K562 (cell line): ENCODE results near the gene SIDT2. TPM values are rescaled to one million over a fixed set of nuclear protein-coding genes. Genes with fewer than 3 reads are reported as not detected.

Experiments used
- BMI1 ChIP-seq: fragments of 150-350 bp; IDR thresholded peaks from 2 replicates; pipeline ENCODE4 v1.6.1; 2014; ENCODE audit warnings: low read length
- ELF1 ChIP-seq: fragments of 200-800 bp; sonication (Bioruptor generic); IDR thresholded peaks from 2 replicates; pipeline ENCODE4 v1.6.1; 2016; ENCODE audit warnings: missing genetic modification characterization, missing compliant biosample characterization
- NR3C1 ChIP-seq: sonication (generic); formaldehyde crosslinking; IDR thresholded peaks from 2 replicates; pipeline ENCODE4 v1.8.1; 2022; ENCODE audit warnings: missing genetic modification reagents
- SPI1 ChIP-seq: IDR thresholded peaks from 2 replicates; pipeline ENCODE4 v1.6.1; 2011; ENCODE audit warnings: low read depth, low read length, control low read depth, borderline replicate concordance
- STAT5B ChIP-seq: fragments of 250-450 bp; sonication (Bioruptor Pico); IDR thresholded peaks from 2 replicates; pipeline ENCODE4 v1.8.0; 2021; ENCODE audit warnings: mild to moderate bottlenecking, inconsistent platforms
- YBX1 ChIP-seq: fragments of 450-650 bp; IDR thresholded peaks from 2 replicates; pipeline ENCODE4 v1.7.1; 2016; ENCODE audit warnings: mild to moderate bottlenecking
- ZNF134 ChIP-seq: fragments of 250-450 bp; sonication (Bioruptor Pico); conservative IDR thresholded peaks from 2 replicates; pipeline ENCODE4 v1.4.0; 2020
- ZNF717 ChIP-seq: fragments of 250-450 bp; sonication (Bioruptor Pico); IDR thresholded peaks from 2 replicates; pipeline ENCODE4 v1.5.0; 2021
- polyA plus RNA-seq, 8 experiments: library from polyadenylated mRNA; depleted of rRNA in 4 of 8; stranded (reverse) in 5 of 8; unstranded in 3 of 8; fragments of >200 nt; fragmentation: Nextera tagmentation in 2 of 8; fragmentation: Illumina TruSeq in 1 of 8; extraction: Ambion mirVana in 2 of 8; extraction: Trizol in 1 of 8; gene quantifications; 2 replicates each; pipeline versions ENCODE4 v1.2.1 to v1.2.3, GENCODE V29; 2011 to 2014; ENCODE audit warnings: inconsistent platforms in 1 of 8, missing spikeins in 1 of 8
- total RNA-seq, 7 experiments: library from RNA; depleted of rRNA in 6 of 7; stranded (reverse); fragments of >200 nt in 6 of 7; fragmentation: Illumina TruSeq in 2 of 7; extraction: Trizol in 2 of 7; gene quantifications; 2 replicates each; pipeline versions ENCODE4 v1.2.1 to v1.2.3, GENCODE V29; 2011 to 2021; ENCODE audit warnings: low replicate concordance in 1 of 7
- TF ChIP-seq, protein P1 (sequence below): fragments of 450-650 bp; IDR thresholded peaks from 2 replicates; pipeline ENCODE4 v1.6.1; 2017; ENCODE audit warnings: mild to moderate bottlenecking, moderate library complexity
- TF ChIP-seq, protein P2 (sequence below), 2 experiments: fragments of 450-650 bp in 1 of 2; sonication (generic) in 1 of 2; formaldehyde crosslinking; conservative IDR thresholded peaks; 2 replicates each; pipeline versions ENCODE4 v1.4.0 to v1.8.1; 2020 to 2022; ENCODE audit warnings: mild to moderate bottlenecking in 1 of 2, missing genetic modification reagents in 1 of 2
- TF ChIP-seq, protein P3 (sequence below): fragments of 250-450 bp; sonication (Bioruptor Pico); IDR thresholded peaks from 2 replicates; pipeline ENCODE4 v1.8.0; 2022; ENCODE audit warnings: moderate library complexity, mild to moderate bottlenecking, inconsistent platforms
- TF ChIP-seq, protein P4 (sequence below): fragments of 250-450 bp; sonication (Bioruptor Pico); IDR thresholded peaks from 2 replicates; pipeline ENCODE4 v1.4.0; 2020; ENCODE audit warnings: mild to moderate bottlenecking
- TF ChIP-seq, protein P5 (sequence below): fragments of 450-650 bp; IDR thresholded peaks from 2 replicates; pipeline ENCODE4 v1.6.1; 2016; ENCODE audit warnings: low read depth, mild to moderate bottlenecking, moderate library complexity
- TF ChIP-seq, protein P6 (sequence below): sonication (generic); formaldehyde crosslinking; IDR thresholded peaks from 2 replicates; pipeline ENCODE4 v1.8.1; 2023; ENCODE audit warnings: mild to moderate bottlenecking, missing genetic modification reagents
- TF ChIP-seq, protein P7 (sequence below), 3 experiments: IDR thresholded peaks in 2 of 3; conservative IDR thresholded peaks in 1 of 3; 2 replicates each; pipeline ENCODE4 v1.5.1; 2011 to 2012; ENCODE audit warnings: low read length in 3 of 3, mild to moderate bottlenecking in 3 of 3, control low read depth in 2 of 3, improper control_type of control experiment in 1 of 3, inconsistent platforms in 1 of 3, low read depth in 1 of 3, mixed read lengths in 1 of 3, moderate library complexity in 1 of 3; ENCODE audit not compliant: insufficient read depth in 2 of 3

The SIDT2 gene
- total and polyA plus RNA-seq, 9 of the 15 experiments (the other 6 are each of a cell fraction or from before 2014, with no cell fraction given) = 2.4 to 20.2 (median 6.5) TPM

DNA sequence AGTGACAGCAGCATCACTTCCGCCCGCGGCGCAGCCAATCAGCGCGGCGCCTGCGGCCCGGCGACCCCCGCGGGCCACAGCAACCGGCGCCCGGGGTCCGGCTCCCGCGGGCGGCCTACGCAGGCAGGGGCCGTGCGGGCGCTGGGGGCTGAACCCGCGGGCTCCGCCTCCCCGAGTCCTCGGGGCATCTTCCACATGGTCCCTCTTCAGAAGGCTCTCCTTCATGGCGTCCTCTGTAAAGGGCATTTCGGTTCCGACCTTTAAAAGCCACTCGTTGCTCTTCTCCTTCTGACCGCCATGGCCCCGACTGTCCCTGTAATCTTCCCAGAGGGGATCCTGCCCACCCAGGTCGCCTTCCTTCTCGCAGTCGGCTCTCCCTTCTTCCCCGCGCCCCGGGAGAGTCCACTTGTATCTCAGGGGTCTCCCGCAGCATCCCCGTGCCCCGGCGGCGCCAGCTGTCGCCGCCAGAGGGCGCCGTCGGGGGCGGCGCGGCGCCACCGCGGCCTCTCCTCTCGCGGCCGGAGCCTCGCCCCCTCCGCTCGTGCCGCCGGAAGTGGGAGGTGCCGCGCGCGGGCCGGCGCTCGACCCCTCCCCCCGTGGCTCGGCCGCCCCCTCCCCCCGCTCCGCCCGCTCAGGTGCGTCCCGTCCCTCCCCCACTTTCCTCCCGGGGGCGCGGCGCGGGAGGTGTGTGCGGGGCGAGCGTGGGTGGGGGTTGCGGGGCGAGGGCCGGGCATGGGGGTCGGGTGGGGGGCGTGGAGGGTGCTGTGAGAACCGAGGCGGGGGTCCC is 53.7 kb downstream of the SIDT2 start, which contains the start of gene RNF214 (continued):
- TF ChIP-seq, protein P1, sequence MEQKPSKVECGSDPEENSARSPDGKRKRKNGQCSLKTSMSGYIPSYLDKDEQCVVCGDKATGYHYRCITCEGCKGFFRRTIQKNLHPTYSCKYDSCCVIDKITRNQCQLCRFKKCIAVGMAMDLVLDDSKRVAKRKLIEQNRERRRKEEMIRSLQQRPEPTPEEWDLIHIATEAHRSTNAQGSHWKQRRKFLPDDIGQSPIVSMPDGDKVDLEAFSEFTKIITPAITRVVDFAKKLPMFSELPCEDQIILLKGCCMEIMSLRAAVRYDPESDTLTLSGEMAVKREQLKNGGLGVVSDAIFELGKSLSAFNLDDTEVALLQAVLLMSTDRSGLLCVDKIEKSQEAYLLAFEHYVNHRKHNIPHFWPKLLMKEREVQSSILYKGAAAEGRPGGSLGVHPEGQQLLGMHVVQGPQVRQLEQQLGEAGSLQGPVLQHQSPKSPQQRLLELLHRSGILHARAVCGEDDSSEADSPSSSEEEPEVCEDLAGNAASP = no peak
- TF ChIP-seq NR3C1 (CRISPR knock-in tag) (no peak), ELF1 (tag) (0 out of 2 replicates have a peak, but pooled peaks have one; percentile 29), YBX1 (no peak), ZNF134 (CRISPR knock-in tag) (no peak), STAT5B (CRISPR knock-in tag) (no peak), SPI1 (0 out of 2 replicates have a peak, but pooled peaks have one; percentile 66), ZNF717 (CRISPR knock-in tag) (no peak), BMI1 (0 out of 2 replicates have a peak, but pooled peaks have one; percentile 6)
- TF ChIP-seq, protein P2, sequence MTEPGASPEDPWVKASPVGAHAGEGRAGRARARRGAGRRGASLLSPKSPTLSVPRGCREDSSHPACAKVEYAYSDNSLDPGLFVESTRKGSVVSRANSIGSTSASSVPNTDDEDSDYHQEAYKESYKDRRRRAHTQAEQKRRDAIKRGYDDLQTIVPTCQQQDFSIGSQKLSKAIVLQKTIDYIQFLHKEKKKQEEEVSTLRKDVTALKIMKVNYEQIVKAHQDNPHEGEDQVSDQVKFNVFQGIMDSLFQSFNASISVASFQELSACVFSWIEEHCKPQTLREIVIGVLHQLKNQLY (CRISPR knock-in tag; conservative IDR thresholded peaks at IDR 0.05) = no peak
- TF ChIP-seq, protein P3, sequence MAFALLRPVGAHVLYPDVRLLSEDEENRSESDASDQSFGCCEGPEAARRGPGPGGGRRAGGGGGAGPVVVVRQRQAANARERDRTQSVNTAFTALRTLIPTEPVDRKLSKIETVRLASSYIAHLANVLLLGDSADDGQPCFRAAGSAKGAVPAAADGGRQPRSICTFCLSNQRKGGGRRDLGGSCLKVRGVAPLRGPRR (CRISPR knock-in tag) = no peak
- TF ChIP-seq, protein P4, sequence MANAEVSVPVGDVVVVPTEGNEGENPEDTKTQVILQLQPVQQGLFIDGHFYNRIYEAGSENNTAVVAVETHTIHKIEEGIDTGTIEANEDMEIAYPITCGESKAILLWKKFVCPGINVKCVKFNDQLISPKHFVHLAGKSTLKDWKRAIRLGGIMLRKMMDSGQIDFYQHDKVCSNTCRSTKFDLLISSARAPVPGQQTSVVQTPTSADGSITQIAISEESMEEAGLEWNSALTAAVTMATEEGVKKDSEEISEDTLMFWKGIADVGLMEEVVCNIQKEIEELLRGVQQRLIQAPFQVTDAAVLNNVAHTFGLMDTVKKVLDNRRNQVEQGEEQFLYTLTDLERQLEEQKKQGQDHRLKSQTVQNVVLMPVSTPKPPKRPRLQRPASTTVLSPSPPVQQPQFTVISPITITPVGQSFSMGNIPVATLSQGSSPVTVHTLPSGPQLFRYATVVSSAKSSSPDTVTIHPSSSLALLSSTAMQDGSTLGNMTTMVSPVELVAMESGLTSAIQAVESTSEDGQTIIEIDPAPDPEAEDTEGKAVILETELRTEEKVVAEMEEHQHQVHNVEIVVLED (CRISPR knock-in tag) = peak; percentile 75
- TF ChIP-seq, protein P5, sequence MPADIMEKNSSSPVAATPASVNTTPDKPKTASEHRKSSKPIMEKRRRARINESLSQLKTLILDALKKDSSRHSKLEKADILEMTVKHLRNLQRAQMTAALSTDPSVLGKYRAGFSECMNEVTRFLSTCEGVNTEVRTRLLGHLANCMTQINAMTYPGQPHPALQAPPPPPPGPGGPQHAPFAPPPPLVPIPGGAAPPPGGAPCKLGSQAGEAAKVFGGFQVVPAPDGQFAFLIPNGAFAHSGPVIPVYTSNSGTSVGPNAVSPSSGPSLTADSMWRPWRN = no peak
- TF ChIP-seq, protein P6, sequence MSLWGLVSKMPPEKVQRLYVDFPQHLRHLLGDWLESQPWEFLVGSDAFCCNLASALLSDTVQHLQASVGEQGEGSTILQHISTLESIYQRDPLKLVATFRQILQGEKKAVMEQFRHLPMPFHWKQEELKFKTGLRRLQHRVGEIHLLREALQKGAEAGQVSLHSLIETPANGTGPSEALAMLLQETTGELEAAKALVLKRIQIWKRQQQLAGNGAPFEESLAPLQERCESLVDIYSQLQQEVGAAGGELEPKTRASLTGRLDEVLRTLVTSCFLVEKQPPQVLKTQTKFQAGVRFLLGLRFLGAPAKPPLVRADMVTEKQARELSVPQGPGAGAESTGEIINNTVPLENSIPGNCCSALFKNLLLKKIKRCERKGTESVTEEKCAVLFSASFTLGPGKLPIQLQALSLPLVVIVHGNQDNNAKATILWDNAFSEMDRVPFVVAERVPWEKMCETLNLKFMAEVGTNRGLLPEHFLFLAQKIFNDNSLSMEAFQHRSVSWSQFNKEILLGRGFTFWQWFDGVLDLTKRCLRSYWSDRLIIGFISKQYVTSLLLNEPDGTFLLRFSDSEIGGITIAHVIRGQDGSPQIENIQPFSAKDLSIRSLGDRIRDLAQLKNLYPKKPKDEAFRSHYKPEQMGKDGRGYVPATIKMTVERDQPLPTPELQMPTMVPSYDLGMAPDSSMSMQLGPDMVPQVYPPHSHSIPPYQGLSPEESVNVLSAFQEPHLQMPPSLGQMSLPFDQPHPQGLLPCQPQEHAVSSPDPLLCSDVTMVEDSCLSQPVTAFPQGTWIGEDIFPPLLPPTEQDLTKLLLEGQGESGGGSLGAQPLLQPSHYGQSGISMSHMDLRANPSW (CRISPR knock-in tag) = no peak
- TF ChIP-seq, protein P7, sequence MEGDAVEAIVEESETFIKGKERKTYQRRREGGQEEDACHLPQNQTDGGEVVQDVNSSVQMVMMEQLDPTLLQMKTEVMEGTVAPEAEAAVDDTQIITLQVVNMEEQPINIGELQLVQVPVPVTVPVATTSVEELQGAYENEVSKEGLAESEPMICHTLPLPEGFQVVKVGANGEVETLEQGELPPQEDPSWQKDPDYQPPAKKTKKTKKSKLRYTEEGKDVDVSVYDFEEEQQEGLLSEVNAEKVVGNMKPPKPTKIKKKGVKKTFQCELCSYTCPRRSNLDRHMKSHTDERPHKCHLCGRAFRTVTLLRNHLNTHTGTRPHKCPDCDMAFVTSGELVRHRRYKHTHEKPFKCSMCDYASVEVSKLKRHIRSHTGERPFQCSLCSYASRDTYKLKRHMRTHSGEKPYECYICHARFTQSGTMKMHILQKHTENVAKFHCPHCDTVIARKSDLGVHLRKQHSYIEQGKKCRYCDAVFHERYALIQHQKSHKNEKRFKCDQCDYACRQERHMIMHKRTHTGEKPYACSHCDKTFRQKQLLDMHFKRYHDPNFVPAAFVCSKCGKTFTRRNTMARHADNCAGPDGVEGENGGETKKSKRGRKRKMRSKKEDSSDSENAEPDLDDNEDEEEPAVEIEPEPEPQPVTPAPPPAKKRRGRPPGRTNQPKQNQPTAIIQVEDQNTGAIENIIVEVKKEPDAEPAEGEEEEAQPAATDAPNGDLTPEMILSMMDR (IDR thresholded peaks at IDR 0.05 in 2 of 3, conservative IDR thresholded peaks at IDR 0.05 in 1 of 3; ENCODE audit: insufficient read depth in 2 of 3, low read depth in 1 of 3, low read length in 3 of 3) = peak; percentile 81 to 83 (median 82)
